GM19463 (cell line): ENCODE measurements around the gene SPDYE6.
A peak's percentile ranks its signal among the peaks of the same experiment; 100 is the strongest.
"Not testable (repeated sequence)": the region's sequence is repeated elsewhere in the genome, so short reads cannot be mapped to it uniquely, and the experiment has no call there.

ENCODE experiments used
- ATAC-seq: cut with Tn5 transposase; IDR thresholded peaks from one replicate; pipeline ENCODE4 v1.9.1; 2021; ENCODE audit warnings: mild to moderate bottlenecking, moderate library complexity; ENCODE audit not compliant: unreplicated experiment

SPDYE6 gene

DNA sequence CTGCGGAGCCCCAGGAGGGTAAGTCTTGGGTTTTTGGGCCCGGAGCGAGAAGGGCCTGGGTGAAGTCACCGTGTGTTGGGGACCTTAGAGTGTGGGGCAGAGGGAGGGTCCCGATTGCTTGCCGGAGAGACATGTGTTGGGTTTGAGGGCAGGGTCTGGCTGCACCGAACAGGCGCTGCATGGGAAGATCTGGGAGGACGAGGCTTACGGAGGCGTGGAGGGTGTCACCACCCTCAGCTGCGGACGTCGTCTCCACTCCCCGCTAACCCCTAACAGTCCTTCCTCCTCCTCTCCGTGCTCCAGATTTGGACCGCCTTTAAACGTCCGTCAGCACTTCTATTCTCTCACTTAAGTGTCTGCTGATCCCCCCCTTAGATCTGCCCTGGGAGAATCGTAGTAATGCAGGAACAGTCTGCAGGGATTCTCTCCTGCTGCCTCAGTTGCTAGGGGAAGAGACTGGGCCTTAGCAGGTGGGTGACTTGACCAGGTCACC is 8.2 kb upstream of the SPDYE6 start:
- not testable (repeated sequence) for ATAC-seq

DNA sequence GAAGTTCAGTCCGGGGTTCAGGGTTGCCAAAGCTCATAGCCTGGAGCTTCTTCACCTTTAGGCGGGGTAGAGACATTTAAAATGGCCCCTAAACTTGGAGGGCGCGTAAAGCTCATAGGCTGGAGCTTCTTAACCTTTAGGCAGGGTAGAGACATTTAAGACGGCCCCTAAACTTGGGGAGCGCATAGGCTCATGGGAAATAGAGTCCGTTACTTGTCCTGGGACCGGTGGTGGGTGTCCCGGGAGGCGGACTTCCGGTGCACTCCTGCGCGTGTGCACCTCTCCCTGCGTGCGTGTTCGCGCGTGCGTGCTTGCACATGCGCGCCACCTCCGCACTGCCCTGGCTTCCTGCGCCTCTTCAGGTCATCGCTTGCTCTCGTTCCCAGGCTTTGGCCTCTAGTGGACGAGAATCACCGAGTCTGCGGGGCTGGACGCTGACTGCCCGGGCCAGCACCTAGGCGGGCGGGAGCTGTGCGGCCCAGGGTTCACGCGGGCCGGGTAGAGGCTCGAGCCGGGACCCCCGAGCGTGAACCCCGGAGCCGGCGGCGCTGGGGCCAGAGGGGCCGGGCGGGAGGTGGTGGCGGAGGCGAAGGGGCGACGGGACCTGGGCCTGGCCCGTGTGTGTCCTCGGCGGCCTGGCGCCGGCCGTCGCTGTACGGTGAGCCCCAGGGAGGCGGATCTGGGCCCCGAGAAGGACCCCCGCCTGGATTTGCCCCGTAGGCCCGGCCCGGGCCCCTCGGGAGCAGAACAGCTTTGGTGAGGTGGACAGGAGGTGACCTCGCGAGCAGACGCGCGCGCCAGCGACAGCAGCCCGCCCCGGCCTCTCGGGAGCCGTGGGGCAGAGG is 7.5 kb upstream of the SPDYE6 start:
- peak; percentile 98 for ATAC-seq

GRCh38 chr7:102346983-102347382 is 9.3 kb downstream of the SPDYE6 start:
- not testable (repeated sequence) for ATAC-seq

- ATAC-seq: not testable (repeated sequence)
These were observed 15.5 kb downstream of the SPDYE6 start for GRCh38 chr7:102340599-102341368.

GRCh38 chr7:102337420-102337819 is 18.8 kb downstream of the SPDYE6 start:
- ATAC-seq: not testable (repeated sequence)

DNA sequence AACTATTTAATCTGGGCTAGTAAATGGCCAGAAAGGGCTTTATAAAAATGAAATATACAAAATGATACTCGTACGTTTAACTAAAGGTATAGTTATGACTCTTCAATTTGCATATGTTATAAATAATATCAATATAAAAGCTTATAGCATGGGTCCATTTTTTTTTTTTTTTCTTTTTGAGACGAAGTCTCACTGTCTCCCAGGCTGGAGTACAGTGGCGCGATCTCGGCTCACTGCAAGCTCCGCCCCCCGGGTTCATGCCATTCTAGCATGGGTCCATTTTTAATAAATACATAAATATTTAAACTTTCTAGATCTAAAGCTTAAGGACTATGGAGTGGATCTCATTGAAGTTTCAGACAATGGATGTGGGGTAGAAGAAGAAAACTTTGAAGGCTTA is 19.2 kb downstream of the SPDYE6 start:
- not testable (repeated sequence) for ATAC-seq

DNA sequence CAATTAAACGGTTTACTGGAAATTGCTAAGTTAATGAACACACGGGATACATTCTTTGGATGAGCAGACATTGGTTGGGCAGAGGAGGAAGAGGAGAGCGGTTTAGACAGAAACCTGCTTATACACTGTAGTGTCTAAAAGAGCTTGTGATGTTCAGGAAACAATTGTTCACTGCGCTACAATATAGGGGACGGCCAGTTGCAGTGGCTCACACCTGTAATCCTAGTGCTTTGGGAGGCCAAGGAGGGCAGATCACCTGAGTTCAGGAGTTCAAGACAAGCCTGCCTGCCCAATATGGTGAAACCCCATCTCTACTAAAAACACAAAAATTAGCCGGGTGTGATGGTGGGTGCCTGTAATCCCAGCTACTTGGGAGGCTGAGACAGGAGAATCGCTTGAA is 20.7 kb downstream of the SPDYE6 start:
- not testable (repeated sequence) for ATAC-seq

GRCh38 chr7:102330666-102331460 is 25.4 kb downstream of the SPDYE6 start:
- not testable (repeated sequence) for ATAC-seq

DNA sequence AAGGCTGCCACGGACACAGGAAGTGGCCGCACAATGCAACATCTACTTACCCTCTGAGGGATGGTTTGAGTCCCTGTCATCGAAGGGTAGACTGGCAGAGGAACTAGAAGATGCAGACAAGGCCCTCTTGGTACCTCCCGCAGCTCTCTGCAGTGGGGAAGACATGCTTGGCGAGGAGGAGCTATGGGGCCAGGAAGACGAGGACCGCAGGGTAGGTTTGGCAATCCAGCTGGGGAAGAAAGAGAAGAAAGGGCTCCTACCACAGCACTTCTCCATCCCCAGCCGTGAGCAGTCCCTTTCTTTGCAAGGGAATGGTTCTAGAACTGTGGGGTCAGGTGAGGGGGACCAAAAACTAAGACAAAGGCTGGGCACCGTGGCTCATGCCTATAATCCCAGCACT is 26.9 kb downstream of the SPDYE6 start:
- ATAC-seq: not testable (repeated sequence)

- ATAC-seq: not testable (repeated sequence)
These were observed 27.4 kb downstream of the SPDYE6 start for GRCh38 chr7:102328863-102329262.

DNA sequence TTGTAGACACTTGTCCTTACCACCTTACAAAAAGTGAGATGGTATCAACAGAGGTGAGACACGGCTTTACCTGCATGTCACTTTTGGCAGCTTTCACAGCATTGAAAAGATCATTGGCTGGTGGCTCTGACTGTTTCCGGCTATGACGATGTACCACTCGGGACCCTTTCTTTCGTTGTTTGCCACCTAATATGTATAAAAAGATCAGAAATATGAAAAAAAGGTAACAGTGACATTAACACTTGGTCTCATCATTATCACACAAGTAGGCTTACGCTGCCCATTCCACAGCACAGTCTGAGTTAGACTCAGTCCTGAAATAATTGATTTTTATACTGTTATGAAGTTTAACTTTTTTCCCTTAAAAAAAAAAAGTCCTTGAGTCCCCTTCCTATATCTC is 29.1 kb downstream of the SPDYE6 start:
- ATAC-seq: not testable (repeated sequence)

- ATAC-seq: no peak
These were observed 29.9 kb downstream of the SPDYE6 start for GRCh38 chr7:102326157-102326889.

DNA sequence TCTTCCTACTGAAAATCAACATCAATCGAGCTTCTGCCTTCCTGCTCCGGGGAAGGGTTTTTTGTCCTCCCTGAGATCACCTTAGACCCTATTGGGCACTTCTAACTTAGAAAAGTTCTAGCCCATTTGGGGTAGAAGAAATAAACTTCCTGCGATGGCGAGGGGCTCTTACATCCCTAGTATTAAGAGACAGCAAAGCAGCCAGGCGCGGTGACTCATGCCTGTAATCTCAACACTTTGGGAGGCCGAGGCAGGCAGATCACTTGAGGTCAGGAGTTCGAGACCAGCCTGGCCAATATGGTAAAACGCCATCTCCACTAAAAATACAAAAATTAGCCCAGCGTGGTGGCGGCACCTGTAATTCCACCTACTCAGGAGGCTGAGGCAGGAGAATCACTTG is 31.1 kb downstream of the SPDYE6 start:
- ATAC-seq: not testable (repeated sequence)

GRCh38 chr7:102323914-102324195 is 32.4 kb downstream of the SPDYE6 start:
- no peak for ATAC-seq

DNA sequence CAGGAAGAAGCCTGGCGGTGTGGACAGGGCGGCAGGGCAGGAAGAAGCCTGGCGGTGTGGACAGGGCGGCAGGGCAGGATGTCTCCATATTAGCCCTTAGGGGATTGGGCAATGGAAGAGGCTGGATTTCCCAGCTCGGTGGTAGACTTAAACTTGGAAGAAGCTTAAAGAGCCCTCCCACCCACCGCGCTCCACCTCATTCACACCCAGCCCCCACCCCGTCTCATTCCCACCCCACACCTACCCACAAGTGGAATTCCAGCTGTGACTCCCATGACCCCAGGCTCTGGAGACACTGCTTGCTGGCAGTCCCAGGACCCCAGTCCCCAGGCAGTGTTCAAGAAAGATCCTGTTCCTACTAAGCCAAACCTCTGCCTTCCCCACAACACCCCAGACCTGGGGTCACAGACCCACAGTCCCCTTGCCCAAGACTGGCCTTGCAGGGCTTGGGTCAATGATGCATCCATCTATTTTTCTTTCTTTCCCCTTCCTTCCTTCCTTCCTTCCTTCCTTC is 34.0 kb downstream of the SPDYE6 start:
- ATAC-seq: no peak

GRCh38 chr7:102321351-102322201 is 34.7 kb downstream of the SPDYE6 start:
- ATAC-seq: no peak

DNA sequence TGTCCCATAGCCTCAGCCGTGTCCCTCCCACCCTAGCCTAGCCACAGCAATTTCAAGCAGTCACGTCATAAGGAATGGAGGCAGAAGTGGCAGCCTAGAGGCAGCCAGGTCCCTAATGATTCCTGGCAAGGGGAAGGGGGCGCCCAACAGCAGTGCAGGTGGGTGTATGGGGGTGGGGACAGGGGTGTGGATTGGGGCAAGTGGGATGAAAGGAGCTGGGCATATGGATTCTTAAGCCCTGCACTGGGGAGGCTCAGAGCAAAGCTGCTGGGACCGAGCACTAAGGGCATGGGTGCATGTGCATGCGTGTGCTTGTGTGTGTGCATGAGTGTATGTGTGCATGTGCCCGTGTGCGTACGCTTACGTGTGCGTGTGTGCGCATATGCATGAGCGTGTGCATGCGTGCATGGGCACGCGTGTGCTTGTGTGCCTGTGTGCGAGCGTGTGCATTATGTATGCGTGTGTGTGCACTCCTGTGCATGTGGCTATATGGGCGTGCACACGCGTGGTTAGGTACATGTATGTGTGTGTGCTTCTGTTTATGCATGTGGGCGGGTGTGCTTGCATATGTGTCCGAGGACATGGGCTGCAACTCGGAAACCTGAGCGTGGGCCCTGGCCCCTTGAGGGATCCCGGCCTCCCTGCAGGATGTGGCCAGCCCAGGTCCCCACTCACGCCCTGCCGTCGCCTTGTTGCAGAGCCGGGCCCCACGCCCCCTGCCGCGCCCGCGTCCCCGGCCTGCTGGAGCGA is 35.5 kb downstream of the SPDYE6 start:
- no peak for ATAC-seq

DNA sequence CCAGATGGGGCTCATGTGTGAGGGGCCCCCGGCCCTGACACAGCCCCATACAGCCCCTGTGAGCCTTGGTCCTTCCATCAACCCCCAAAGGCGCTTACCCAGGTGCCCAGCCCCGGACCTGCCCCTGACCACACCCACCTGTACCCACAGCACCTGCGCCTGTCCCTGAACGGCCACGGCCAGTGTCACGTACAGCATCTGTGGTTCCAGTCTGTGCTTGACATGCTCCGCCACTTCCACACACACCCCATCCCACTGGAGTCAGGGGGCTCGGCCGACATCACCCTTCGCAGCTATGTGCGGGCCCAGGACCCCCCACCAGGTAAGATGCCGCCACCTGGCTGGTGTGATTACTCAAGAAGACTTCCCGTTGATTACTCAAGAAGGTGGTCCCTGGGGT is 36.1 kb downstream of the SPDYE6 start:
- no peak for ATAC-seq

GRCh38 chr7:102319671-102320070 is 36.6 kb downstream of the SPDYE6 start:
- ATAC-seq: no peak
